ENCODE results near the gene CREB5. TPM values are rescaled to one million over a fixed set of nuclear protein-coding genes. Genes with fewer than 3 reads are reported as not detected.

Gene CREB5
- total RNA-seq, 1 donor from 2014 or later: 43.1 TPM

GRCh38 chr7:28466885-28467284 is 54.6 kb downstream of the CREB5 start:
- no peak for DNase-seq (ENCODE audit: low spot score)
- intact Hi-C loops (cut with DNase I): no loop called here

- intact Hi-C loops (cut with DNase I): no loop called here
- DNase-seq (ENCODE audit: low spot score): no peak
Observed at GRCh38 chr7:28469562-28469961, 57.2 kb downstream of the CREB5 start.

- no peak for DNase-seq (ENCODE audit: low spot score)
- intact Hi-C loops (cut with DNase I): no loop called here
Observed at GRCh38 chr7:28470344-28470743, 58.0 kb downstream of the CREB5 start.

- no peak for DNase-seq (ENCODE audit: low spot score)
- intact Hi-C loops (cut with DNase I): no loop called here
Observed at GRCh38 chr7:28472332-28472731, 60.0 kb downstream of the CREB5 start.

GRCh38 chr7:28473571-28474281 is 61.4 kb downstream of the CREB5 start:
- DNase-seq (ENCODE audit: low spot score): no peak
- intact Hi-C loops (cut with DNase I): no loop called here

GRCh38 chr7:28474282-28474638 is 61.9 kb downstream of the CREB5 start:
- no peak for DNase-seq (ENCODE audit: low spot score)
- intact Hi-C loops (cut with DNase I): no loop called here

- DNase-seq (ENCODE audit: low spot score): no peak
- intact Hi-C loops (cut with DNase I): no loop called here
Observed at GRCh38 chr7:28474640-28475039, 62.3 kb downstream of the CREB5 start.

GRCh38 chr7:28477041-28477442 is 64.7 kb downstream of the CREB5 start:
- no peak for DNase-seq (ENCODE audit: low spot score)
- intact Hi-C loops (cut with DNase I): no loop called here

- intact Hi-C loops (cut with DNase I): no loop called here
- DNase-seq (ENCODE audit: low spot score): no peak
Observed at GRCh38 chr7:28478656-28479055, 66.3 kb downstream of the CREB5 start.

- no peak for DNase-seq (ENCODE audit: low spot score)
- intact Hi-C loops (cut with DNase I): no loop called here
Observed at GRCh38 chr7:28479507-28479947, 67.2 kb downstream of the CREB5 start.

- no peak for DNase-seq (ENCODE audit: low spot score)
- intact Hi-C loops (cut with DNase I): no loop called here
Observed at GRCh38 chr7:28480595-28480994, 68.3 kb downstream of the CREB5 start.

- DNase-seq (ENCODE audit: low spot score): no peak
- intact Hi-C loops (cut with DNase I): no loop called here
Observed at GRCh38 chr7:28481091-28481926, 69.0 kb downstream of the CREB5 start.

GRCh38 chr7:28483112-28483511 is 70.8 kb downstream of the CREB5 start:
- DNase-seq (ENCODE audit: low spot score): no peak
- intact Hi-C loops (cut with DNase I): no loop called here

- intact Hi-C loops (cut with DNase I): no loop called here
- no peak for DNase-seq (ENCODE audit: low spot score)
Observed at GRCh38 chr7:28483908-28484605, 71.7 kb downstream of the CREB5 start.

- intact Hi-C loops (cut with DNase I): no loop called here
- DNase-seq (ENCODE audit: low spot score): no peak
Observed at GRCh38 chr7:28484606-28484935, 72.3 kb downstream of the CREB5 start.

- intact Hi-C loops (cut with DNase I): no loop called here
Observed at GRCh38 chr7:28487487-28487886, 75.2 kb downstream of the CREB5 start.

GRCh38 chr7:28488061-28488791 is 75.9 kb downstream of the CREB5 start:
- intact Hi-C loops (cut with DNase I): no loop called here
- DNase-seq (ENCODE audit: low spot score): no peak

More at GRCh38 chr7:28487487-28487886, 75.2 kb downstream of the CREB5 start:
- no peak for DNase-seq (ENCODE audit: low spot score)

GRCh38 chr7:28490831-28491230 is 78.5 kb downstream of the CREB5 start:
- intact Hi-C loops (cut with DNase I): no loop called here
- no peak for DNase-seq (ENCODE audit: low spot score)

- intact Hi-C loops (cut with DNase I): no loop called here
- DNase-seq (ENCODE audit: low spot score): no peak
Observed at GRCh38 chr7:28493477-28493876, 81.2 kb downstream of the CREB5 start.

GRCh38 chr7:28497009-28497408 is 84.7 kb downstream of the CREB5 start:
- DNase-seq (ENCODE audit: low spot score): no peak
- intact Hi-C loops (cut with DNase I): no loop called here
